SH-SY5Y (cell line): ENCODE results near the gene TRIP6.

Experiments
- GATA2 ChIP-seq: IDR thresholded peaks from 2 replicates; pipeline ENCODE4 v1.6.1; 2011; ENCODE audit warnings: mild to moderate bottlenecking, low read depth, low read length
- GATA3 ChIP-seq: IDR thresholded peaks from 2 replicates; pipeline ENCODE4 v1.6.1; 2011; ENCODE audit warnings: low read depth, mild to moderate bottlenecking, low read length, moderate library complexity

DNA sequence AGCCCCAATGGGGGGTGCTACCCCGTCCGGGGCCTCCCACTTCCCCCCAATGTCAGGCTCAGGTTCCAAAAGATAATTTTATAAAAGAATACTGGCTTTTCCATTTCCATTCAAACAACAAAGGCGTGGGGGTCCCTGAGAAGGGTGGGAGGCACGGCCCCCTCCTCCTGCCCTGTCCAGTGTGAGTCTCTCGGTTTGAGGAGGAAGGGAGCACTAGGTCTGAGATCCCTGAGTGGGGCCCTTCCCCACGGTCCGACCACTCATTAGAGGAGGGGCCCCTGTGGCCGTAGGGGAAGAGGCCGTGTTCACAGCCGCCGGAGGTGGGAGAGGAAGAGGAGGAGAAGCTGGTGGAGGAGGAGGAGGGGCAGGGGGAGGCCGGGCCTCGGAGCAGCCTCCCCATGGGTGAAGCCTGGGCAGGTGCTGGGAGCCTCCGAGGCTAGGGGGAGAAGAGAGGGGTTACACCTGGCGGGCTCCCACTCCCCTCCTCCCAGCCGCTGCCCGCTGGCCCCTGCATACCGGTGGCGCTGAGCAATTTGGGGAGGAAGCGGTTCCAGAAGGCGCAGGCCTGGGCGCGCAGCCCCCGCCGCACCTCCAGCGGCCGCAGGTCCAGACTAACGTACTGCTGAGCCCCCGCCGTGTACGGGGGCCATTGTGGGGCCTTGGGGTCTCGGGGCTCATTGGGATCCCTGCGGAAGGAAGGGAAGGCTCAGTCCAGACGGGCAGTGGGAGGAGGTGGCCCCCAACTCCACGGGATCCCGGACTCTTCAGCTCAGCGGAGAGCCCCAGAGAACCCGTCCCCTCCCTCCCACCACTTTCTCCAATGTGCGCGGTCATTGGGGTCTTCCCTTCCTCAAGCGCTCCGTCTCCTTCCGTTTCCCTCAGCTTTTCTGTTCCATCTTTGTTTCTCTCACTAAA is 23.7 kb downstream of the TRIP6 start:
- TF ChIP-seq GATA3, result no peak
- no peak for TF ChIP-seq GATA2
